HEK293 (cell line): ENCODE measurements around the gene ARID1A.

ENCODE experiments used
- BCL11A ChIP-seq: fragments of 450-650 bp; formaldehyde crosslinking; IDR thresholded peaks from 2 replicates; pipeline ENCODE4 v1.5.1; 2016; ENCODE audit warnings: low read depth, missing biosample characterization, missing genetic modification characterization
- GLIS2 ChIP-seq: fragments of 450-650 bp; formaldehyde crosslinking; IDR thresholded peaks from 2 replicates; pipeline ENCODE4 v1.5.1; 2016; ENCODE audit warnings: missing biosample characterization, missing genetic modification characterization
- KLF1 ChIP-seq: fragments of 450-650 bp; formaldehyde crosslinking; IDR thresholded peaks from 2 replicates; pipeline ENCODE4 v1.5.1; 2016; ENCODE audit warnings: missing biosample characterization, missing genetic modification characterization
- KLF16 ChIP-seq: fragments of 450-650 bp; formaldehyde crosslinking; IDR thresholded peaks from 2 replicates; pipeline ENCODE4 v1.5.1; 2017; ENCODE audit warnings: missing biosample characterization, missing genetic modification characterization
- KLF9 ChIP-seq: fragments of 450-650 bp; formaldehyde crosslinking; IDR thresholded peaks from 2 replicates; pipeline ENCODE4 v1.5.1; 2016; ENCODE audit warnings: missing biosample characterization, missing genetic modification characterization, low read depth
- MYNN ChIP-seq: fragments of 450-650 bp; formaldehyde crosslinking; IDR thresholded peaks from 2 replicates; pipeline ENCODE4 v1.5.1; 2016; ENCODE audit warnings: missing biosample characterization, missing genetic modification characterization, borderline replicate concordance
- SP2 ChIP-seq: fragments of 450-650 bp; formaldehyde crosslinking; IDR thresholded peaks from 2 replicates; pipeline ENCODE4 v1.5.1; 2016; ENCODE audit warnings: missing biosample characterization, missing genetic modification characterization
- SP7 ChIP-seq: fragments of 450-650 bp; formaldehyde crosslinking; IDR thresholded peaks from 2 replicates; pipeline ENCODE4 v1.5.1; 2016; ENCODE audit warnings: missing biosample characterization, missing genetic modification characterization
- ZBTB7A ChIP-seq: fragments of 450-650 bp; formaldehyde crosslinking; IDR thresholded peaks from 2 replicates; pipeline ENCODE4 v1.5.1; 2016; ENCODE audit warnings: low read depth, missing biosample characterization, missing genetic modification characterization
- ZEB2 ChIP-seq: fragments of 450-650 bp; formaldehyde crosslinking; IDR thresholded peaks from 2 replicates; pipeline ENCODE4 v1.5.1; 2016; ENCODE audit warnings: missing biosample characterization, missing genetic modification characterization
- ZFHX2 ChIP-seq: fragments of 450-650 bp; formaldehyde crosslinking; conservative IDR thresholded peaks from 2 replicates; pipeline ENCODE4 v1.5.1; 2016; ENCODE audit warnings: missing biosample characterization, missing genetic modification characterization
- ZNF10 ChIP-seq: fragments of 450-650 bp; formaldehyde crosslinking; IDR thresholded peaks from 2 replicates; pipeline ENCODE4 v1.5.1; 2017; ENCODE audit warnings: missing biosample characterization, missing genetic modification characterization
- ZNF146 ChIP-seq: fragments of 450-650 bp; formaldehyde crosslinking; IDR thresholded peaks from 2 replicates; pipeline ENCODE4 v1.5.1; 2016; ENCODE audit warnings: missing biosample characterization, missing genetic modification characterization
- ZNF2 ChIP-seq: fragments of 450-650 bp; formaldehyde crosslinking; IDR thresholded peaks from 2 replicates; pipeline ENCODE4 v1.5.1; 2016; ENCODE audit warnings: missing biosample characterization, missing genetic modification characterization
- ZNF24 ChIP-seq: fragments of 450-650 bp; formaldehyde crosslinking; IDR thresholded peaks from 2 replicates; pipeline ENCODE4 v1.5.1; 2016; ENCODE audit warnings: missing biosample characterization, missing genetic modification characterization
- ZNF404 ChIP-seq: fragments of 450-650 bp; formaldehyde crosslinking; IDR thresholded peaks from 2 replicates; pipeline ENCODE4 v1.5.1; 2017; ENCODE audit warnings: missing biosample characterization, missing genetic modification characterization
- ZNF530 ChIP-seq: fragments of 450-650 bp; formaldehyde crosslinking; IDR thresholded peaks from 2 replicates; pipeline ENCODE4 v1.5.1; 2016; ENCODE audit warnings: low read depth, missing biosample characterization, missing genetic modification characterization
- ZNF76 ChIP-seq: fragments of 450-650 bp; formaldehyde crosslinking; IDR thresholded peaks from 2 replicates; pipeline ENCODE4; 2016; ENCODE audit warnings: low read depth, missing biosample characterization, missing genetic modification characterization, borderline replicate concordance
- ZNF837 ChIP-seq: fragments of 450-650 bp; formaldehyde crosslinking; IDR thresholded peaks from 2 replicates; pipeline ENCODE4 v1.5.1; 2016; ENCODE audit warnings: missing biosample characterization, missing genetic modification characterization
- ZNF843 ChIP-seq: fragments of 450-650 bp; formaldehyde crosslinking; IDR thresholded peaks from 2 replicates; pipeline ENCODE4 v1.5.1; 2016; ENCODE audit warnings: missing biosample characterization, missing genetic modification characterization
- TF ChIP-seq, protein P1 (sequence below): fragments of 450-650 bp; formaldehyde crosslinking; IDR thresholded peaks from 2 replicates; pipeline ENCODE4 v1.5.1; 2016; ENCODE audit warnings: missing biosample characterization, missing genetic modification characterization
- TF ChIP-seq, protein P2 (sequence below): fragments of 450-650 bp; formaldehyde crosslinking; IDR thresholded peaks from 2 replicates; pipeline ENCODE4 v1.5.1; 2016; ENCODE audit warnings: missing biosample characterization, missing genetic modification characterization
- TF ChIP-seq, protein P3 (sequence below): fragments of 450-650 bp; formaldehyde crosslinking; IDR thresholded peaks from 2 replicates; pipeline ENCODE4 v1.5.1; 2016; ENCODE audit warnings: missing biosample characterization, missing genetic modification characterization, borderline replicate concordance
- TF ChIP-seq, protein P4 (sequence below): fragments of 450-650 bp; formaldehyde crosslinking; IDR thresholded peaks from 2 replicates; pipeline ENCODE4 v1.5.1; 2016; ENCODE audit warnings: missing biosample characterization, missing genetic modification characterization
- TF ChIP-seq, protein P5 (sequence below): fragments of 450-650 bp; formaldehyde crosslinking; IDR thresholded peaks from 2 replicates; pipeline ENCODE4 v1.5.1; 2017; ENCODE audit warnings: missing biosample characterization, missing genetic modification characterization
- TF ChIP-seq, protein P6 (sequence below): fragments of 450-650 bp; formaldehyde crosslinking; IDR thresholded peaks from 2 replicates; pipeline ENCODE4 v1.5.1; 2016; ENCODE audit warnings: missing biosample characterization, missing genetic modification characterization
- TF ChIP-seq, protein P7 (sequence below): fragments of 450-650 bp; formaldehyde crosslinking; IDR thresholded peaks from 2 replicates; pipeline ENCODE4 v1.5.1; 2017; ENCODE audit warnings: missing biosample characterization, mild to moderate bottlenecking, missing genetic modification characterization, moderate library complexity

The ARID1A gene

DNA sequence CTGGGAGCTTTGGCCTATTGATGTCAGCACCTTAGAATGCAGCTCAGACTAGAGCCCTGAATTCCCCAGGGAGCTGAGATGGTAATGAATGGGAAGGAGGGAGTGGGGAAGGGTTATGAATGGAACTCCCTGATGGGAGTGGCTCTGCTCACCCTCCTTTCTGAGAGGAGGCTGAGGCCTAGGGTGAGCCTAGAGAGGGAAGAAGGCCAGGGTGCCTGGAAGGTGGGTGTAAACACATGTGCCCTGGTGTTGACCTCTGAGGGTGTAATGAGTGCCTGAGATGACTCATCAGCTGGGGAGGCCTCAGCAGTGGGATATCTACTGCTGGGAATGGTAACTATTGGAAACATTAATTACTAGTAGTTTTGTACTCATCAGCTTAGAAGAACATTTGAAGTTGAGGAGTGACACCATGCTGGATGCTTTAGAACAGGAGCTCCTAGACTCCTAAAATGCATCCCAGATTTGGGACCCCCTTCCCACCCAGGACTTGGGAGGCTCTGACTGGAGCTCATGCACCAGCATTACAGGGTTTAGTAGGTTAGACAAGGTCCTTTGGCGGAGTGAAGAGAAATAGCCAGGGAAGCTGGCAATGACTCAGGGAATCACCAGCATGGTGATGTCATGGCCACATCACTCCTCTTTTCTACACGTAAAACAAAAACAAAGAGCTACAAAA lies 76.0 kb downstream of the ARID1A start (continued):
- TF ChIP-seq ZNF146 (tag by site-specific recombination), result 0 out of 2 replicates have a peak, but pooled peaks have one; percentile 2
- TF ChIP-seq SP7, result peak; percentile 99
- TF ChIP-seq GLIS2 (tag by site-specific recombination), result peak; percentile 75
- peak; percentile 90 for TF ChIP-seq ZNF24 (tag by site-specific recombination)
- TF ChIP-seq ZNF837 (tag by site-specific recombination), result no peak
- TF ChIP-seq KLF16 (tag by site-specific recombination), result peak; percentile 46; the same call in 1 of the 2 replicates
- peak; percentile 76 for TF ChIP-seq SP2 (tag by site-specific recombination)
- peak; percentile 64; the same call in 1 of the 2 replicates for TF ChIP-seq ZNF10 (tag by site-specific recombination)
- TF ChIP-seq, protein P1, sequence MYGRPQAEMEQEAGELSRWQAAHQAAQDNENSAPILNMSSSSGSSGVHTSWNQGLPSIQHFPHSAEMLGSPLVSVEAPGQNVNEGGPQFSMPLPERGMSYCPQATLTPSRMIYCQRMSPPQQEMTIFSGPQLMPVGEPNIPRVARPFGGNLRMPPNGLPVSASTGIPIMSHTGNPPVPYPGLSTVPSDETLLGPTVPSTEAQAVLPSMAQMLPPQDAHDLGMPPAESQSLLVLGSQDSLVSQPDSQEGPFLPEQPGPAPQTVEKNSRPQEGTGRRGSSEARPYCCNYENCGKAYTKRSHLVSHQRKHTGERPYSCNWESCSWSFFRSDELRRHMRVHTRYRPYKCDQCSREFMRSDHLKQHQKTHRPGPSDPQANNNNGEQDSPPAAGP, result peak; percentile 99
- TF ChIP-seq, protein P2, sequence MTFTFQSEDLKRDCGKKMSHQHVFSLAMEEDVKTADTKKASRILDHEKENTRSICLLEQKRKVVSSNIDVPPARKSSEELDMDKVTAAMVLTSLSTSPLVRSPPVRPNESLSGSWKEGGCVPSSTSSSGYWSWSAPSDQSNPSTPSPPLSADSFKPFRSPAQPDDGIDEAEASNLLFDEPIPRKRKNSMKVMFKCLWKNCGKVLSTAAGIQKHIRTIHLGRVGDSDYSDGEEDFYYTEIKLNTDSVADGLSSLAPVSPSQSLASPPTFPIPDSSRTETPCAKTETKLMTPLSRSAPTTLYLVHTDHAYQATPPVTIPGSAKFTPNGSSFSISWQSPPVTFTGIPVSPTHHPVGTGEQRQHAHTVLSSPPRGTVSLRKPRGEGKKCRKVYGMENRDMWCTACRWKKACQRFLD (tag by site-specific recombination), result no peak
- TF ChIP-seq ZNF843 (tag by site-specific recombination), result no peak
- TF ChIP-seq ZNF2 (tag by site-specific recombination), result 0 out of 2 replicates have a peak, but pooled peaks have one; percentile 27
- peak; percentile 92 for TF ChIP-seq ZEB2 (tag by site-specific recombination)
- TF ChIP-seq, protein P3, sequence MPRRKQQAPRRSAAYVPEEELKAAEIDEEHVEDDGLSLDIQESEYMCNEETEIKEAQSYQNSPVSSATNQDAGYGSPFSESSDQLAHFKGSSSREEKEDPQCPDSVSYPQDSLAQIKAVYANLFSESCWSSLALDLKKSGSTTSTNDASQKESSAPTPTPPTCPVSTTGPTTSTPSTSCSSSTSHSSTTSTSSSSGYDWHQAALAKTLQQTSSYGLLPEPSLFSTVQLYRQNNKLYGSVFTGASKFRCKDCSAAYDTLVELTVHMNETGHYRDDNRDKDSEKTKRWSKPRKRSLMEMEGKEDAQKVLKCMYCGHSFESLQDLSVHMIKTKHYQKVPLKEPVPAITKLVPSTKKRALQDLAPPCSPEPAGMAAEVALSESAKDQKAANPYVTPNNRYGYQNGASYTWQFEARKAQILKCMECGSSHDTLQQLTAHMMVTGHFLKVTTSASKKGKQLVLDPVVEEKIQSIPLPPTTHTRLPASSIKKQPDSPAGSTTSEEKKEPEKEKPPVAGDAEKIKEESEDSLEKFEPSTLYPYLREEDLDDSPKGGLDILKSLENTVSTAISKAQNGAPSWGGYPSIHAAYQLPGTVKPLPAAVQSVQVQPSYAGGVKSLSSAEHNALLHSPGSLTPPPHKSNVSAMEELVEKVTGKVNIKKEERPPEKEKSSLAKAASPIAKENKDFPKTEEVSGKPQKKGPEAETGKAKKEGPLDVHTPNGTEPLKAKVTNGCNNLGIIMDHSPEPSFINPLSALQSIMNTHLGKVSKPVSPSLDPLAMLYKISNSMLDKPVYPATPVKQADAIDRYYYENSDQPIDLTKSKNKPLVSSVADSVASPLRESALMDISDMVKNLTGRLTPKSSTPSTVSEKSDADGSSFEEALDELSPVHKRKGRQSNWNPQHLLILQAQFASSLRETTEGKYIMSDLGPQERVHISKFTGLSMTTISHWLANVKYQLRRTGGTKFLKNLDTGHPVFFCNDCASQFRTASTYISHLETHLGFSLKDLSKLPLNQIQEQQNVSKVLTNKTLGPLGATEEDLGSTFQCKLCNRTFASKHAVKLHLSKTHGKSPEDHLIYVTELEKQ (tag by site-specific recombination), result peak; percentile 43; the same call in 1 of the 2 replicates
- TF ChIP-seq, protein P4, sequence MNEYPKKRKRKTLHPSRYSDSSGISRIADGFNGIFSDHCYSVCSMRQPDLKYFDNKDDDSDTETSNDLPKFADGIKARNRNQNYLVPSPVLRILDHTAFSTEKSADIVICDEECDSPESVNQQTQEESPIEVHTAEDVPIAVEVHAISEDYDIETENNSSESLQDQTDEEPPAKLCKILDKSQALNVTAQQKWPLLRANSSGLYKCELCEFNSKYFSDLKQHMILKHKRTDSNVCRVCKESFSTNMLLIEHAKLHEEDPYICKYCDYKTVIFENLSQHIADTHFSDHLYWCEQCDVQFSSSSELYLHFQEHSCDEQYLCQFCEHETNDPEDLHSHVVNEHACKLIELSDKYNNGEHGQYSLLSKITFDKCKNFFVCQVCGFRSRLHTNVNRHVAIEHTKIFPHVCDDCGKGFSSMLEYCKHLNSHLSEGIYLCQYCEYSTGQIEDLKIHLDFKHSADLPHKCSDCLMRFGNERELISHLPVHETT (tag by site-specific recombination), result peak; percentile 91
- TF ChIP-seq ZBTB7A (tag by site-specific recombination), result peak; percentile 70
- TF ChIP-seq, protein P5, sequence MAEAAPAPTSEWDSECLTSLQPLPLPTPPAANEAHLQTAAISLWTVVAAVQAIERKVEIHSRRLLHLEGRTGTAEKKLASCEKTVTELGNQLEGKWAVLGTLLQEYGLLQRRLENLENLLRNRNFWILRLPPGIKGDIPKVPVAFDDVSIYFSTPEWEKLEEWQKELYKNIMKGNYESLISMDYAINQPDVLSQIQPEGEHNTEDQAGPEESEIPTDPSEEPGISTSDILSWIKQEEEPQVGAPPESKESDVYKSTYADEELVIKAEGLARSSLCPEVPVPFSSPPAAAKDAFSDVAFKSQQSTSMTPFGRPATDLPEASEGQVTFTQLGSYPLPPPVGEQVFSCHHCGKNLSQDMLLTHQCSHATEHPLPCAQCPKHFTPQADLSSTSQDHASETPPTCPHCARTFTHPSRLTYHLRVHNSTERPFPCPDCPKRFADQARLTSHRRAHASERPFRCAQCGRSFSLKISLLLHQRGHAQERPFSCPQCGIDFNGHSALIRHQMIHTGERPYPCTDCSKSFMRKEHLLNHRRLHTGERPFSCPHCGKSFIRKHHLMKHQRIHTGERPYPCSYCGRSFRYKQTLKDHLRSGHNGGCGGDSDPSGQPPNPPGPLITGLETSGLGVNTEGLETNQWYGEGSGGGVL (tag by site-specific recombination), result peak; percentile 89
- no peak for TF ChIP-seq ZNF404
- TF ChIP-seq KLF1, result peak; percentile 89
- TF ChIP-seq, protein P6, sequence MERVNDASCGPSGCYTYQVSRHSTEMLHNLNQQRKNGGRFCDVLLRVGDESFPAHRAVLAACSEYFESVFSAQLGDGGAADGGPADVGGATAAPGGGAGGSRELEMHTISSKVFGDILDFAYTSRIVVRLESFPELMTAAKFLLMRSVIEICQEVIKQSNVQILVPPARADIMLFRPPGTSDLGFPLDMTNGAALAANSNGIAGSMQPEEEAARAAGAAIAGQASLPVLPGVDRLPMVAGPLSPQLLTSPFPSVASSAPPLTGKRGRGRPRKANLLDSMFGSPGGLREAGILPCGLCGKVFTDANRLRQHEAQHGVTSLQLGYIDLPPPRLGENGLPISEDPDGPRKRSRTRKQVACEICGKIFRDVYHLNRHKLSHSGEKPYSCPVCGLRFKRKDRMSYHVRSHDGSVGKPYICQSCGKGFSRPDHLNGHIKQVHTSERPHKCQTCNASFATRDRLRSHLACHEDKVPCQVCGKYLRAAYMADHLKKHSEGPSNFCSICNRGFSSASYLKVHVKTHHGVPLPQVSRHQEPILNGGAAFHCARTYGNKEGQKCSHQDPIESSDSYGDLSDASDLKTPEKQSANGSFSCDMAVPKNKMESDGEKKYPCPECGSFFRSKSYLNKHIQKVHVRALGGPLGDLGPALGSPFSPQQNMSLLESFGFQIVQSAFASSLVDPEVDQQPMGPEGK, result peak; percentile 90
- peak; percentile 71 for TF ChIP-seq KLF9 (tag by site-specific recombination)
- no peak; the same call in 1 of the 2 replicates for TF ChIP-seq MYNN
- TF ChIP-seq, protein P7, sequence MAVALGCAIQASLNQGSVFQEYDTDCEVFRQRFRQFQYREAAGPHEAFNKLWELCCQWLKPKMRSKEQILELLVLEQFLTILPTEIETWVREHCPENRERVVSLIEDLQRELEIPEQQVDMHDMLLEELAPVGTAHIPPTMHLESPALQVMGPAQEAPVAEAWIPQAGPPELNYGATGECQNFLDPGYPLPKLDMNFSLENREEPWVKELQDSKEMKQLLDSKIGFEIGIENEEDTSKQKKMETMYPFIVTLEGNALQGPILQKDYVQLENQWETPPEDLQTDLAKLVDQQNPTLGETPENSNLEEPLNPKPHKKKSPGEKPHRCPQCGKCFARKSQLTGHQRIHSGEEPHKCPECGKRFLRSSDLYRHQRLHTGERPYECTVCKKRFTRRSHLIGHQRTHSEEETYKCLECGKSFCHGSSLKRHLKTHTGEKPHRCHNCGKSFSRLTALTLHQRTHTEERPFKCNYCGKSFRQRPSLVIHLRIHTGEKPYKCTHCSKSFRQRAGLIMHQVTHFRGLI, result no peak
- peak; percentile 85 for TF ChIP-seq BCL11A (tag by site-specific recombination)
- TF ChIP-seq ZNF530 (tag by site-specific recombination), result no peak
- peak; percentile 92 for TF ChIP-seq ZFHX2 (tag by site-specific recombination)
- peak; percentile 40; the same call in 1 of the 2 replicates for TF ChIP-seq ZNF76 (tag by site-specific recombination)
